GM18868 (cell line): ENCODE measurements around the gene HDAC5.

Experiments
- ATAC-seq: cut with Tn5 transposase; IDR thresholded peaks from one replicate; pipeline ENCODE4 v1.9.1; 2021; ENCODE audit warnings: mild to moderate bottlenecking, moderate library complexity; ENCODE audit not compliant: unreplicated experiment

HDAC5 gene

DNA sequence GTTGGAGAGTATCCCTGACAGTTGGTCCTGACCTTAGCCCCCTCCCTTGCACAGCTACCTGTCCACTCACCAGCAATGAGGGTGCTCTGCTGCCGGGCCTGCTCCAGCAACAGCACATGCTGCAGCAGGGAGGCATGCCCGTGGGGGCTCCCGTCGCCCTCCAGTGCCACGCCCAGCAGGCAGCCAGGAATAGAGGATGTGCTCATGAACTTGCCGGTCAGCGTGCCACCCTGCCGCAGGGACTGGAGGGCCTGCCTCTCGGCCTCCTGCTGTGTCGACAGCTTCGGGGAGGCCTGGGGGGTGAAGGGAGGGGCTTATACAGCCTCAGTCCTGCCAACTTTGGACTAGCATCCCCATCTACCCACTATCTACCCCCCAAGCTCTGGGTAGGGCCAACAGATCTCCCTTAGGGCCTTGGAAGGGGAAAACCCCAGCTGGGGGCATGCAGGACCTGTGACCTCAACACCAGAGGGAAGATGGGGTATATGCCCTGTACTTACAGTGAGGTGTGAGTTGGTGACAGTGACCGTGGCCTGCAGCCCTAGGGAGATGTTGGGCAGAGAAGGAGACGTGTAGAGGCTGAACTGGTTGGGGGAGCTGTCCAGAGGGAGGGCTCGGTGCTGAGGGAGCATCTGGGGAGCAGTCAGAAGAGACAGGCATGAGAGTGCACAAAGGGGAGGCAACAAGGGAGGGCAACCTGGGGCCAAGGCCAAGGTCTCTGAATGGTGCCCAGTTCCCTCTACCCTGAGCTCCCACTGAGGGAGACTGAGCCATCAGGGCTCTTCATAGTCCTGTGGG is 32.0 kb downstream of the HDAC5 start:
- no peak for ATAC-seq

DNA sequence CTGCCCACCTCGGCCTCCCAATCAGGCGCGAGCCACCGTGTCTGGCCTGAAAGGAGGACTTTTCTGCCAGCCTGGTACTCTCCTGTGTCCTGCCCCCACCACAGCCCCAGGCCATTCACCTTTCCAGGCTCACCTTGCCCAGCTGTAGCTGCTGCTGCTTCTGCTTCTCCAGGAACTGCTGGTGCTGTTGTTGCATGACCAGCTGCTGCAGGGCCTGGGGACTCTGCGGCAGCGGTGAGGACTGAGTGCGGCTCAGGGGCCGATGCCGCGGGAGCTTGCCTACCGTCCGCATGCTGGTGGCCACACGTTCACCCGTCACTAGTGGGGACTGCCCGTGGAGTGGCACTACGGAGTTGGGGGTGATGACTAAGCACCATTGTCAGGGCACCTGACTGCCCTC is 35.2 kb downstream of the HDAC5 start:
- no peak for ATAC-seq

DNA sequence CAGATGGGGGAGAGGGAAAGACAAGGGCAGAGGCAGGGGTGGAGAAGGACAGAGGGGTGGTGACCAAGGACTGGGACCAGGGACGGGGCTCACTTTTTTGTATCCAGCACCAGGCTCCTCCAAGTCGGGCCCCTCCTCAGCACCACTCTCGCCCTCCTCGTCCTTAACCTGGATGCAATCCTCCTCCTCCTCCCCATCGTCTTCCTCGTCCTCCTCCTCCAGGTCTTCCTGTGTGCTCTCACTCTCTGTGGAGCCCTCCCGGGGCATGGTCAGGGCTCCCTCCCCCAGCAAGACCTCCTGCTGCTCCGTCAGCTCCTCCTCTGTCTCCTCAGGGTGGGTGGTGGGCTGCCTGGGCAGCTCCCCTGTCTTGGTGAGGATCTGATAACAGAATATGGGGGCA is 36.1 kb downstream of the HDAC5 start:
- ATAC-seq = no peak

DNA sequence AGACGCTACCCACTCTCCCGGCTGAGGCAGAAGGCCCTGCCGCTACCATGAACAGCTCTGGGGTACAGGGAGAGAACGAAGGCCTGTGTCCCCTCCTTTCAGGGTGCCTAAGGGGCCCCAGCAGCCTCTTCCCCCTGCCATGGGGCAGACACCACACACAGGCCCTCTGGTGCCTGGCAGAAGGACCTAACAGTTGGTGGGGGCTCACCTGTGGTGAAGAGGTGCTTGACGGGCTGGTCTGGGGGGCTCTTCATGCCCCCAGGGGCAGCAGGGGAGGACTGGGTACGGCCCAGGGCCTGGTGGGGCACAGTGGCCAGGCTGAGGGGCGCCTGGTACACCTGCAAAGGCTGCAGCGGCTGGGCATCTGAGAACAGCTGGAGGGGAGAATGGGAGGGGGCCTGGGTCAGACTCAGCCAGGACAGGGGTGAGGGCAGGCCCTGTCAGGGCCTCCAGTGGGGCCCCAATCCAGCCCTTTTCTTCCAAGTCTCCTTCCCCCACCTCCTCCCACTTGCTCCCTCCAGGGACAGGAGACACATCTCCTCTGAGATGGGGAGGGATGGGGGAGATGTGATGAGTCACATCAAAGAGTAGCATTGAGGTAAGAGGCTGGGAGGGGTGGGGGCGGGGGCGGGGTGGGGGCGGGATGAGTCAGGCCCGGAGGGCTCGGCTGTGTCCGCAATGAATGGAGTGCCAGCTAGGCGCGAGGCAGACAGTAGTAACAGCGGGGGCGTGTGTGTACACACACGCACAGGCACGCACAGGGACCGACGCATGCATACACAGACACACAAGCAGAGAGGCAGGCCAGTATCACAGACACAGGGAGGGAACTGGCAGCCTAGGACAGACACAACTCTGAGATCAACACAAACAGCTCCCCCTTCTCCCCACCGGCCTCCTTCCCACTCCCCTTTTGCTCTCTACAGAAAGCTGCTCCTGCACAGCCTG is 36.8 kb downstream of the HDAC5 start:
- ATAC-seq = no peak

DNA sequence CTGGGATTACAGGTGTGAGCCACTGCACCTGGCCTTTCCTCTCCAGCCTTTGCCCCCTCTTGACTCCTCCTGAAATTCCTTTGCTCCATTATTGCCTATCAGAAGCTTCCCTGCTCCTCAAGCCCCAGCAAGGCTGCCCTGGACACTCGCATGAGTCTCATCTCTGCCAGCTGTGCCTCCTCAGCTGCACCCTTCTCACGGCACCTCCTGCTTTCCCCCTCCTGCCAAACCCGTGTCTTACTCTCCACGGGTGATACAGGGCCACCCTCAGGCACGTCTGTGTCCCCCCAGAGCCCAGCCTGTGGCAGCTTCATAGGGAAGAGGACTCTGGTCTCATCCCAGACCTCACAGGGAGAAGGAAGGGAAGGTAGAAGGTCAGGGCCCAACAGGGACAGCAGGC is 37.5 kb downstream of the HDAC5 start:
- ATAC-seq = no peak

DNA sequence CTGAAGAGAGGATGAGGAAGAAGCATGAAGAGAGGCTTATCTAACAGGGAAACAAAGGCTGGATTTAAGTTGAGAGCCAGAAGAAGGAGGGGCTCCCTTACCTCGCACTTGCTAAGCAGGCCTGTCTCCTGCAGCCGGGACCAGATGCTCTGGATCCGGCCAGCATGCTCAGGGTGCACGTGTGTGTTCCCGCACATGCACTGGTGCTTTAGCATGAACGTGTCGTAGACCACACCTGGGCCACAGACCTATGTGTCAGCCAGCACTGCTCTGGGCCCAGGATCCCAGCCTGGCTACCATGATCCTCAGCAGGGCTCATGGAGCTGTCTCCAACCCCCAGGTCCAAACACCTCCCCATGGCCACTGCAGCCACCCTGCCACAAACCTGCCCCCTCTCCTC is 38.5 kb downstream of the HDAC5 start:
- ATAC-seq = no peak

DNA sequence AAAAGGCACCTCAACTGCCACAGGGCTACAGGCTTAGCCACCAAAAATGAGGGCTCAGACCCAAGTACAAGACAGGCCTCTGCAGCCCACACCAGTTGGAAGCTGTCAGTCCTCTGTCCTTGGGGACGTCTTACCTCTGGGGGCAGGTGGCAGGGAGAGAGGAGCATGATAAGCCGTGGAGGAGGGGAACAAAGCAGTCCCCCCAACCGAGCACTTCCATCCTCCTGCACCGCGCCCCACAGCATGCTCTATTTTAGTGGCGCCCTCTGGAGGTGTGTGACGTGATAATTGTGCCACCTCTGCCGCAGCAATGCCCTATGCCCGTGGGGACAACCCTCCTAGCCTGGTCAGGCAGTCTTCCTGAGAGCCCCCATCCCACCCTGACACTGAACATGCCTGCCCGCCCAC is 39.3 kb downstream of the HDAC5 start:
- no peak for ATAC-seq

DNA sequence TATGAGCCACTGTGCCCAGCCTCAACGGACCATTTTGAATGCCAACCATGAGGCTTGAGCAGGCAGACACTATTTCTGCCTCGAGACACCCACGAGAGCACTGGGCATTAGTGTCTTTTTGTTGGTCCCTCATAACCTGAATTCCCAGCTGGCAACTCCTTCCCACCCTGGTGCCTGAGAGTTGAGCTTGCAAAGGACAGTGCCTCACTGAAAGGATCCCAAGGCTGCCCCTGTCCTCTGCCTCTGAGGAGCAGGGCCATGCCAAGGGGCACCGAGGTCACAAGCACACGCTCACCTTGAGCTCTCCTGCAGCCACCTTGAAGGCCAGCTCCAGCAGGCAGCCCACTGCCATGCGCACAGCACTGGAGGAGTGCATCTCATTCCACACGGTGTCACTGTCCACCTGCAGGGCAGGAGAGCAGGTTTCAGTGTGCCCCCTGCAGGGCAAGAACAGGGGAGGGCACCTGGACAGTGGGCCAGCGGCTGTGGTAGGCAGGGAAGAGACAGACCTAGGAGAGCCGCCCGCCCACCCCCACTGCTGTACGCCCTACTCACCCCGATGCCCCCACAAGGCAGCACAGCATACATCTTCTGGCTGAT is 40.1 kb downstream of the HDAC5 start:
- ATAC-seq = no peak

DNA sequence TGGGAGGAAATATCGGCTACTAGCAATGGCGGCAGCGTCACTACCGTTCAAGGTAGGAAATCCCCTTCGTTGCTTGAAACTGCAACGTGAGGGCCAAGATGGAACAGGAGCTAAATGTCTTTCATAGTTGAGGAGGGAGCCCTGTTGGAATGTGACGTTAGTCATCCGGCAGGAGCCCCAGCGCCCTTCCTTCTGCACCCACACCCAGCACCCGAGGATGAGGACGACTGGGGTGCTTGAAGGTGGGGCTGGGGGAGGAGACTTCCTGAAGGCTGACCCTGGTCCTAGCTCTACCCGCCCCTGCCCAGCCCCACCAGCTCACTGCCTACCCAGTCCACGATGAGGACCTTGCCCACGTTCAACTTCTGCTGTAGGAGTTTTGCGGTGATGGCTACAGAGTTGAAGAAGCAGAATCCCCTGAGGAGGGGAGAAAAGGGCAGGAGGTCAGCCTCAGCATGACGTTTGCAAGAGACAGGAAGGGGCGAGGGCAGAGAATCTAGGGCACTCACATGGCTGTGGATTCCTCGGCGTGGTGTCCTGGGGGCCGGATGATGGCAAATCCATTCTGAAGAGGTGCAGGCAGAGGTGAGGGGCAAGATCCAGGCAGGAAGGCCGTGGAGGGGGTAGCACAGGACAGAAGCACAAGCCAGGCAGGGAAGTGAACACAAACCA is 41.0 kb downstream of the HDAC5 start:
- no peak for ATAC-seq

DNA sequence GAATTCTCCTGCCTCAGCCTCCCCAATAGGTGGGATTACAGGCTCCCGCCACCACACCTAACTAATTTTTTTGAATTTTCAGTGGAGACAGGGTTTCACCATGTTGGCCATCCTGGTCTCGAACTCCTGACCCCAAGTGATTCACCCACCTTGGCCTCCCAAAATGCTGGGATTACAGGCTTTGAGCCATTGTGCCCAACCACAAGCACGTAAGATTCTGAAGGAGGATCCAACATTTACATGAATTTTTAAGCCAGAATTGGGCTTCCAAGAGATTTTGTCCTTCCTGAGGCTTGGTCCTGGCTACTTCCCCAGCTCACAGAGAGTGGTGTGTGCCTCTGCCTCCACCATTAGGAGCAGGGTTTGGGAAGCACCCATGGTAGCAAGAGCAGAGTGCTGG is 41.8 kb downstream of the HDAC5 start:
- no peak for ATAC-seq

DNA sequence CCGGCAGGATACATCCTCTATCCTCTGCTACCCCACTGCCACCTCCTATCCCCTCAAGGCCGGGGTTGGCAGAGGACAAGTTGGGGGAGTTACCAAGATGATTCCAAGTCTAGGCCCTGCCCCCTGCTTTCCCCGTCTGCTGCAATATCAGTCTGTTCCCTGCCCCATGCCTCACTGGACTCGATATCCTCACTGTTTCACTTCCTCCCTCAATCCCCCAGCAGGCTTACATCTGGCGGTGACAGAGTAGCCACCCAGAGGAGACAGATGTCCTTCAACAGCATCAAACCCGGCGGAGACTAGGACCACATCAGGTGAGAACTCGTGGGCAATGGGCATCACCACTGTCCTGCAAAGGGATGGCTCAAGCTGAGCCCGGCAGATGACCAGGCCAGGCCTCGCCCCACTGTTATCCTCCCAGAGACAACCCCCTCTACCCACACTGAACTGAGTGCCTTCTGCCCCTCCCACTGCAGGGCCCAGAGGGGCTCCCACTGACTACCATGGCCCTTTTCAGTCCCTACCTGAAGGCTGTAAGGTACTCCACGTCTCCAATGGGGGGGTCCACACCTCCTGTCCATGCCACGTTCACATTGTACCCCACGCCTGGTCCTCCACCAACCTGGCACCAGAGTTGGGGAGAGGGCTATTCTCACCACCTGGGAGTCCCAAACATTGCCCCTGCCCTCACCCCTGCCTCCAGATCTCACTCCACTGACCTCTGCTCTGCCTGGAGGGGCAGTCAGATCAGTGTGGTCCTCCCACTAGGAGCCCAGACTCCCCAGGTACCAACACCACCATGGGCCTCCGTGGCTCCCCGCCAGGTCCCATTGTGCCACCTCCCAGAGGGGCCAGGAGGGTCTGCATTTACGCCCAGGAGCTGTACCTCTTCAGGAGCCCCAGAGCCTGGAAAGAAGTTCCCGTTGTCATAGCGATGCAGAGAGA is 43.3 kb downstream of the HDAC5 start:
- no peak for ATAC-seq

DNA sequence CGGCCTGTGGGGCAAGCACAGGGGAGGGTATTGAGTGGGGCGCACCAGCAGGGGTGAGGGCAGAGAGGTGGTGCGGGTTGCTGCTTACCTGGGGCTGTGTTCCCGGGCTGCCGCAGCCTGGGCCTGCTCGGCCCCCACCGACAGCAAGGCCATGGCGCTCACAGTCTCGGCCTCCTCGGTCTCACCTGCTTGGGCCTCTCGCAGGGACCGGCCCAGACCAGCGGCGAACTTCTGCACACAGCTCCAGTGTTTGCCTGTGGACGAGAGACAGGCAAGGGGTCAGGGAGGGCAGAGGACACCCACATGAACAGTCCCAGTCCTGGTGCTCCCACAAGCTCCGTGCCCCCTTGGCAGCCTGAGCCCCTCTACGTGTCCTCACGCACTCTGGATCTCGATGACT is 45.0 kb downstream of the HDAC5 start:
- ATAC-seq = no peak

DNA sequence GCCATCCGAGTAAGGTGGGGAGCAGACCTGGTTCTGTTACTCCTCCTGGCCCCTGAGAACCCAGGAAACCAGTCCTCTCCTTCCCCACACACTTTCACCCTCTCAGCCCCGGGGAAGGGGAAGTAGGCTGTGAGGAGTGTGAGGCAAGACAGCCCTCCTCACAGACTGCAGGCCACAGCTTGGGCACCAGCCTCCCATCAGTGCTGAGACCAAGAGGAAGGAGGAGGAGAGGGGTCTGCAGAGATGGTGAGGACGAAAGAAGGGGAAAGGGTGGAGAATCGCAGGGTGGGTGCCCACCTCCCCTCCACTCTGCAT is 45.9 kb downstream of the HDAC5 start:
- ATAC-seq = no peak

DNA sequence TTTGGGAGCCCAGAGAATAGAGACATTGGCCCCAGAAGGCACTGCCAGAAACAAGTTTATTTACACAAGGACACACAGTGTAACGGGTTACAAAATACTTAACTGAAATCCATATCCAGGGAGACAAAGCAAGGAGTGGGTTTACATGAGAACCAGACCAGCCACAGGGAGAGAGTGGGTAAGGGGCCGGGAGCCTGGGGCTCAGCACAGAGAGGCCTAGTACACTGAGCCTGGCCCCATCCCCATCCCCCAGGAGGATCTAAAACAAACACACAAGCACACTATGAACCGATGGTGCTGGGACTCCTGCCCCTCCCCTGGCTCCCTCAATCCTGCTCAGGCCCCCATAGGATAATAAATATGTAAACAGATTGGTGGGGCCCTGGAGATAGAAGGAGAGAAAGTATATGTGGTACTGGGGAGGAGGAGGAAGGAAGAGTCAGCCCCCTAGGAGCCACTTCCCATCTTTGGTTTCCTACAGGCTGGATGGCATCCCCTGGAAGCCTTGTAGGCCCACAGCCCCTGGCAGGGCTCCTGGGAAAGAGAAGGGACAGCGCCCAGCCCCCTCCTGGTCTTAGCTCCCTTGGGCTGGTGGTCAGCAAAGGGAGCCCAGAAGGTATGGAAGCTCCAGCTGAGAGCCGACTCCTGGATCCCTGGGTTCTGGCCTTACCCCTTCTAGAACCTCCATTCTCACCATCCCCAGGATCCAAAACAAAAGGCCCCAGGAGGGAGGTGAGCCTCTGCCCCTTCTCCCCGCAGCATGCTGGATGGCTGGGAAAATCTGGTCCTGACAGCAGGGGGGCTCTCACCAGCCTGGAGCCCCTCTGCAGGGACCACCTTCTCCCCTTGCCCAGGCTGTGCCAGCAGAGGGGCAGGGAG is 46.5 kb downstream of the HDAC5 start:
- ATAC-seq = no peak

DNA sequence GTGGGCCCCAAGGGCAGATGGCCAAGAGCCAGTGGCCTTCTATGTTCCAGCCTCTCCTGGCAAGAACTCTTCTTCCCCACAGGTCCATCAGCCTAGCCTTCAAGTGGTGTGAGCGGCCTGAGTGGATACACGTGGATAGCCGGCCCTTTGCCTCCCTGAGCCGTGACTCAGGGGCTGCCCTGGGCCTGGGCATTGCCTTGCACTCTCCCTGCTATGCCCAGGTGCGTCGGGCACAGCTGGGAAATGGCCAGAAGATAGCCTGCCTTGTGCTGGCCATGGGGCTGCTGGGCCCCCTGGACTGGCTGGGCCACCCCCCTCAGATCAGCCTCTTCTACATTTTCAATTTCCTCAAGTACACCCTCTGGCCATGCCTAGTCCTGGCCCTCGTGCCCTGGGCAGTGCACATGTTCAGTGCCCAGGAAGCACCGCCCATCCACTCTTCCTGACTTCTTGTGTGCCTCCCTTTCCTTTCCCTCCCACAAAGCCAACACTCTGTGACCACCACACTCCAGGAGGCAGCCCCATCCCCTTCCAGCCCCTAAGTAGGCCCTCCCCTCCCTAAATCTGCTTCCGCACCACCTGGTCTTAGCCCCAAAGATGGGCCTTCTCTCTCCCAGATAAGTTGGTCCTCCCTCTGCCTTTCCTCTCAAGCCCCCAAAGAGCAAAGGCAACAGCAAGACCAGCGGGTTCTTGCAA is 47.7 kb downstream of the HDAC5 start:
- ATAC-seq = no peak

DNA sequence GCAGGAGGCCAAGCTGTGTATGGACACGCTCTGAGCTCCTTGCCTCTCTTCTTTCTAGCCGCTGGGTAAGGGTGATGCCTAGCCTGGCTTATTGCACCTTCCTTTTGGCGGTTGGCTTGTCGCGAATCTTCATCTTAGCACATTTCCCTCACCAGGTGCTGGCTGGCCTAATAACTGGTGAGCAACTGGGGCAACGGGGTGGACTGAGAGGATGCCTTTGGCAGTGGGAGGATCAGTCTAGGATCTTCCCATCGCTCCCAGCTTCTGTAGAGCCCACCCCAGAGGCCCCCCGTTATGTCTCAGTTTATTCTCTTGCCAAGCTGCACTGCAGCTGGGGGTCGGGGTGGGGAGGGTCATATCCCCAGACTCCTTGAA is 48.5 kb downstream of the HDAC5 start:
- no peak for ATAC-seq

DNA sequence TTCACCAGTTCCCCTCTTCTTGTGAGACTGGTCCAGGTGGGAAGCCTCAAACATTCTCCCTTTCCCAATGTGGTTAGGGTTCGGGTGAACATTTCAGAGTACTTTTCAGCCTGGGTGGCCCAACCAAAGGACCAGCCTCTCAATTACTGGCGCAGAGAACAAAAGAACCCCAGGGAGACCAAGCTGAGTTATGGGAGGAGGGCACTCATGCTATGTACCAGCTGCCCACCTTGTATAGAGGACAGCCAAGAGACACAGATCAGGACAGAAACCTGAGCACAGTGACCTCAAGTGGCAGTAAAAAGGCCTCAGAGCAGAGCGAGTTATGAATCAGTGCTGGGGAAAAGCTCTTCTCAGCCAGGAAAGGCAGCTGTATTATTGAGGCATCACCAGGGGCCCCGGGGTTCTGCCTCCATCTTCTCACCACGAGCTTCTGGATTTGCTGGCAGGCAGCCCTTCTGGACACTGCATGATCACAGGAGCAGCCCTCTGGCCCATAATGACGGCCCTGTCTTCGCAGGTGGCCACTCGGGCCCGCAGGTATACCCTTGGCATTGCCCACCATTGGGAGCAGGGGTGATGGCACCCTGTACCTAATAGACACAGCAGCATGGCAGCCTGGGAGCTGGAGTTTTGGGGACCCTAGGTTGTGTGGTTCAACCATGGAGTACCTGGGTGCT is 49.1 kb downstream of the HDAC5 start:
- no peak for ATAC-seq

DNA sequence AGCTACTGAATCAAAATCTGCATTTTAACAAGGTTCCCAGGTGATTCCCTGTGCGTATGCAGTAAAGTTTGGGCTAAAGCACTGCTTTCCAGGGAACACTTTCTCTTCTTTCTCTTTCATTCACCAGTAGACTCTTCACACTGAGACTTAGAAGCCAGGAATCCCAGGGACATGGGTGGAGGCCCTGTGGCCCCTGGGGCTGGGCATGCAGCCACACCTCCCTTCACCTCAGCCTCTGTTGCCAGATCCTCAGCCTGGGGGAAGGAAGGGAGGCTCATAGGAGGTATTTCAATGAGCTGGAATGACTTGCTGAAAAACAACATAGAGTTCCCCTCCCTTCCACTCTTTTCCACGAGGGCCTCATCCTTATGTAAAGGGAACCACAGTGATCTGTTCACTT is 51.7 kb downstream of the HDAC5 start:
- ATAC-seq = no peak
